GM21737 (cell line): Measurements from ENCODE around the gene ARHGEF26.

Experiments
- ATAC-seq: cut with Tn5 transposase; IDR thresholded peaks from one replicate; pipeline ENCODE4 v1.9.1; 2021; ENCODE audit warnings: mild to moderate bottlenecking, moderate library complexity; ENCODE audit not compliant: unreplicated experiment

The ARHGEF26 gene

GRCh38 chr3:154152741-154153140 is 31.6 kb downstream of the ARHGEF26 start:
- ATAC-seq: no peak

DNA sequence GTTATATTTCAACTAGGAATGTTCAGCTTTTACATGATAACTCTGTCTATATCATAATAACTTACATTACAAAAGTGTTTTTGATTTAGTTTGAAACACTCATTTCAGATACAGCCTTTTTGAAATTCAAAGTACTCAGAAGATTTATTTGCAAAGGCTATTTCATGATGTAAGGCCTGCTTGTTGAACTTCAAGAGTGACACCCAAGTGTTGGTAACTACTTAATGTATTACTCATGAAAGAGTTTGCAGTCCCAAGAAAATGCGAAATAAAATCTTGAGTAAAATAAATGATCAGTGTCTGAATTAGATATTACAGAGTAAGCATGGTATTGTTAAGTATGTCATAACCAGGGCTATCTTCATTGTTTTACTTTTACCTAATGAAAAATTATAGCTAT is 35.3 kb downstream of the ARHGEF26 start:
- no peak for ATAC-seq

DNA sequence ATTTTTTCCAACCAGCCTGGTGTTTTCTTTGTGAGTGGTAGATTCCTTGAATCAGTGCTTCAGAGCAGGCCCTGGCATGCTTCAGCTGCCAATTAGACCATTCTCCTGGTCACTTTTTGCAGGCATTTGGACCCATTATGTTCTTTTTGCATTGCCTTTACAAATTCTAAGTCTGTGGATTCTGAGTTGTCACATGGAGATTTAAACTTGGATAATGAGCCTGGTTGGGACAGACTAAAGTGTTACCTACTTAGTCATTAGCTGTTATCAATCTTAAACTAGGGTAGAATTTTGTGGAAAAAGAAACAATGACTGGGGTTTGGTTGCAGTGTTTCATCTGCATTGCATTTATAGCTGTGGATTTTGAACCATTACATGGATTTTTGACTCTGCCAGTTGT is 40.6 kb downstream of the ARHGEF26 start:
- no peak for ATAC-seq

GRCh38 chr3:154164387-154164786 is 43.2 kb downstream of the ARHGEF26 start:
- no peak for ATAC-seq

DNA sequence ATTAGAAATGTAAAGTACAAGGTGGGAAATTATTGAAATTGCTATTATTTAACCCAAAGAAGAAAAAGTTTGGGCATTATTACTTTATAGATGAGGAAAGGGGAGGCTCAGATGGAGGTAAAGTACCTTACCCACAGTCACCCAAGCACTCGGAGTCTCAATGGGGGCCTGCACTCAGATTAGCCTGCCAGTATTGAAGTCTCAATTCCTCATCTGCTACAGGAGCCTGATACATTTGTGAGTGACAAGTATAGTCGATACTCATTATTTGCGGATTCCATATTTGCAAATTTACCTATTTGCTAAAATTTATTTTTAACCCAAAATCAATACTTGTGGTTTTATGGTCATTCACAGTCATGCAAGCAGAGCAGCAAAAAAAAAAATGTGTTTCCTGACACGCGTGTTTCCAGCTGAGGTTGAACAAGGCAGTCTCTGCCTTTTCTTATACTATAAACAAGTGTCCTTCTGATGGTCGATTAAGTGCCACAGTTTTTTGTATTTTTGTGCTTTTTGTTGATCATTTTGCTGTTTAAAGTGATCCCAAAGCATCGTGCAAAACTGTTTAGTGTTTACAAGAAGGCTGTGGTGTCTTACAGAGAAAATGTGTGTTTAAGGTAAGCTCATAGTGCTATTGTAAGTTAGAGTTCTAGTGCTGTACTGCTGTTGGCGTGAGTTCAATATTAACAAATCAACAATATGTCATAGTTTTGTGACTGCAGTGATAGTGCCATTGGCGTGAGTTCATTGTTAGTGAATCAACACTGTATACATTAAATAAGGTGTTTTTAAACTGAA is 48.0 kb downstream of the ARHGEF26 start:
- no peak for ATAC-seq

DNA sequence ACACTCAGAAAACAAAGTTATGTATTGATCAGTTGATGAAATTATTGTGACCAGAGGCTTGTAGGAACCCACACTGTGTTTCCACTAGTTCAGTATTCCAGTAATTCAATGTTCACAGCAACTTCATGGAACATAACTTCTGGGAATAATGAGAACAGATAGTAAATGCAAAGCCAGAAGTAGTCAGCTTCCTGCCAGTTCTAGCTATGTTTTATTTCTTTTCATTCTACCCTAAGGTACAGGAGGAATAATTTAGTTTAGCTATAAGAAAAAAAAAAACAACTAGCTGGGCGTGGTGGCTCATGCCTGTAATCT is 48.6 kb downstream of the ARHGEF26 start:
- no peak for ATAC-seq

GRCh38 chr3:154170300-154170699 is 49.1 kb downstream of the ARHGEF26 start:
- no peak for ATAC-seq

DNA sequence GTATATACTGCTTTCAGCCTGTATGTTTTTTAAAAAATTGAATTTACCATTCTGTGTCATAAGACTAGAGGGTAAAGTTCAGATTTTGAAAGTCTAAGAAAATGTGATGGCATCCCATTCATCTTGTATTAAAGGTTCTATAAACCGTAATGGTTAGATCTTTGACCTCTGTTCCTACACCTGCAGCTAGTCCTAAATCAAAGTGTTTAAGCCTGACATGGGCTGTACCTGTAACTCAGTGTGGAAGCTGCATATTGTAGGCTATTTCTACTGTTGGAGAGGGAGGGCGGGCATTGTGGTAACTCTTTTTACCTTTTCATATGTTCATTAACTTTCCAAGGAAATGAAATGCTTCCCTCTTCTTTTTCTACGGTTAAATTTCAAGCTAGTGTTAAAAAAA is 53.9 kb downstream of the ARHGEF26 start:
- no peak for ATAC-seq

- ATAC-seq: no peak
Measured at GRCh38 chr3:154176036-154176435, 54.8 kb downstream of the ARHGEF26 start.

DNA sequence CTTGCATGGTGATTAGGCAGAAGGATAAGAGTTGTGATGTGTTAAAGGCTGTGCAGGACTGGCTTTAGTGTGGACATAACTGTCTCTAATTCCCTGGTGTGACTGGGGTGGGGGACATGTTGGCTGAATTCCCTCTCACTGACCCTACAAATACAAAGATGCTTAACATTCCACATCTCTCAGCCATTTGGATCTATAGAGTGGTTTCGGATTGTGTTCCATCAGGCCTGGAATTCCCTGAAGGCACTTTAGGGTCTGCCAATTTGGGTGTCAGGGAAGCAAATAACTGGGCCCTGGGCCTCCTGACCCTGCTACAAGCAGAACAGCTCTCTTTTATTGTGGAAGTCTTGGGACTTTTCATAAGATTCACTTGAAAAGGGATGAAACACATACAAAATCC is 56.2 kb downstream of the ARHGEF26 start:
- no peak for ATAC-seq

GRCh38 chr3:154178172-154178571 is 57.0 kb downstream of the ARHGEF26 start:
- no peak for ATAC-seq

DNA sequence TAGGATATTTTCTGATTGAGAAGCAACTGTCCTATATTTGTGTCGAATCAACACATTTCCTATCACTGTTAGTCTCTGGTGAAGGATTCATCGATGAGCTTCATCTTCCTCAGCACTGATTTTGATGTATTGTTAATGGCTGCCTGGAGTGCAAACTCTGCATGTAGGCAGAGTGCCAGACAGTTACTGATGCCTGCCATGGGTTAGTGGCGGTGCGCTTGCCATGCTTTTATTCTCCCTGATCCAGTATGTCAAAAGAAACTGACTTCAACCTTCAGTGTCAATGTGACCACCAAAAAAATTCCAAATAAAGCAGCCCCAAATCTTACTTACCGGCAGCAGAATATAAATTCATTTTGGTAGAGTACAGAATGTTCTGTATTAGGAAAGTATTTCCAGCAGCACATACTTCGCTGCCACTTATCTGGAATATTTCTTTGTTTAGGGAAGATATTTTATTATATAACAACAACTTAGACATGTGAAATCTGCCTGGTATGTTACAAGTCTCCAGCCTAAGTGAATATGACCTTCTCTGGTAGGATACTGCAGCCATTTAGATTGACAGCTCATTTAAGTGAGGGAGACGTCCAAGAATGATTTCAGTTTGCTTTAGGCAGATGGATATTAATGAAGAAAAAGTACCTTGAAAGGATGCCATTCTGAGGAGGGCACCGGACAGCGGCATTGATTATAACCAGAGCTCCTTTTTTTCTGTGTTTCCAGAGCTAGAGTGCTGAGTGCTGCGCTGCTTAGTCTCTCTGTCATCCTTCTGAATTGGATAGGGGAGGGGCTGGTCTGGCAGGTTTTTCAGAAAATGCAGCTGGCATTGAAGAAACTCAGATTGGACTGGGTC is 59.9 kb downstream of the ARHGEF26 start:
- ATAC-seq: no peak

DNA sequence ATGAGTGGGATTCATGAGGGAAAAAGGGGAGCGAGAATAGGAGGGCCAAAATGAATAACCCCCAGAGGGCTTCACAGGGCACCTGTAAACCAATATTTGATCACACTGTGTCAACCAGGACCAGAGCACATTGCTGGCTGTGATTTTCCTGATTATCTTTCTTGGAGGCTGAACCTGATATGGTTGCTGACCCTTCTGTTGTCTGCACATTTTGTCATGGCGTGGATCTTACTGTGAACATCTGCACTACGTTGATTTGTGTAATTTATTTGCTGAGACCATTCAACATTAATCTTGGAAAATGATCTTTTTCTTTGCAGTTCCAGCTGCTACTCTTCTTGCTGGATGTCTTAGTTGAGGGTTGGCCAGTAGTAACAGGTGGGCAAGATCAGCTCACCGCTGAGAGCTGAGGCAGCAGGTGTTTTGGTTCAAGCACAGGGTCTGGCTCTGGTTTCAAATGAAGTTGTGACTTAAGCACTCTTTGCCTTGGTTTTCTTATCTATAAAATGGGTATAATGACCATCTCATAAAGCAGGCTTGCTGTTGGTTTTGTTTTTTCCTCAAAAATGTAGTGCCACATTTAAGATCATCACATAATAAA is 61.2 kb downstream of the ARHGEF26 start:
- ATAC-seq: no peak

- ATAC-seq: no peak
Measured at GRCh38 chr3:154182975-154183374, 61.8 kb downstream of the ARHGEF26 start.

DNA sequence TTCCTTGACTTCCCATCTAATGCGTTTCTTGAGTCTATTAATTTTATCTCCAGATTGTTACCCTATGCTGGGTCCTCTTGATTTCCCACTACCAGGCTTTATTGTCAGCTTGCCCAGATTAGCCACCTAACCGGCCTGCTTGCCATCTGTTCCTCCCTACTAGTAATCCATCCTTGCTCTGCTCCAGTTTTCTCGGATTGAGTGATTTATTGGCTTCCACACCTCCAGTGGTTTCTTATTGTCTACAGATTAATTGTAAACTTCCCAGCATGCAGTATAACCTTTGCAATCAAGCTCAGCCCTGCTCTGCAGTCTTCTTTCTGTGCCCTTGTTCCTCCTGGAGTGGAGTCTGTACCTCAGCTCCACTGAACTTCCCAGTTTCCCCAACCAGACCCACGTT is 63.4 kb downstream of the ARHGEF26 start:
- no peak for ATAC-seq

DNA sequence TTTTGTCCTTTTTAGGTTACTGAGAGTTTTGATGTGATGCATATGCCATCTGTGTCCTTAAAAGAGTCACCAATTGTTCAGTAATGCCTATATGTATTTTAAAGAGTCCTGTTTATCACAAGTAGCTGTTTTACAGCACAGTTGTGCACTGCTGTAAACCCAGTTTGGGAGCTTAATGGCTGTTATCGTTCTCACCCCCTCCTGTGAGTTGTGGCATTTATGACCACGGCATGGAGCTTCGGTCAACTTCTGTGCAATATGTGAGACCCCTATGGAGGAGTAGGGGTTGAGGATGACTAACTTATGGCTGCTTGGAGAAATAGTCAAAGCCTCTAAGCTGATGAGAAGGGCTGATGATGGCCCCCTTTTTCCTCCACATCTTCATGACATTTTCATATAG is 67.2 kb downstream of the ARHGEF26 start:
- ATAC-seq: no peak

DNA sequence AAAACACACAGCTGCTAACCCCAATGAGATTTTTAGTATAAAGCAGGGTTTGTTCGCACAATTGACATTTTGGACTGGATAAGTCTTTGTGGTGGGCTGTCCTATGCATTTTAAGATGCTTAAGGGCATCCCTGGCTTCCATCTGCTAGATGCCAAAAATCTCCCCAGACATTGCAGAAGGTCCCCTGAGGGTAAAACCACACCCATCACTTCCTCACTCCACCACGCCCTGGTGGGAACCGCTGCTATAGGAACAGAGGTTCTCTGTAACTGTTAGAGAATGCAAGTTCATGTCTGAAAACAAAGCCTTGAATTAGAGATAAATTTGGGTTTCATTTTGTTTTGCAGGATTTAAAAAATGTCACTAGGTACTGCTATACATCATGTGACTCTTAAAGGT is 67.7 kb downstream of the ARHGEF26 start:
- ATAC-seq: no peak

DNA sequence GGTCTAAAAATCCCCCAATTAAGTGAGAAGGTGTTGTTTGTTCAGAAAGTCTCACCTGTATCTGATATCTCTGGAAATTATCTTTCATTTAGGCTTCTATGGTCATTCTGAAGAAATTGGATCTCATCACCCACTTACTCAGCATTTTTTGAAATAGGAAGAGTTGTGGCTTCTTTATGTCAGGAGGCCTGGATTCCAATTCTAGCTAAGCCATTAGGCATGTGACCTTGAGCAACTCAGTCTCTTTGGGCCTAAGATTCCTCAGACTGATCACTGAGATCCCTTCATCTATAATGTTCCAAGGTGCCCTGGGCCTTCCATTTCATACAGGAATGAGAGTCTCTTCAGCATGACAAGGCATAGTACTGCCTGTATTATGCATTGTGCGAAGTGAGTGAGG is 70.3 kb downstream of the ARHGEF26 start:
- ATAC-seq: no peak

- ATAC-seq: no peak
Measured at GRCh38 chr3:154192225-154192624, 71.0 kb downstream of the ARHGEF26 start.

DNA sequence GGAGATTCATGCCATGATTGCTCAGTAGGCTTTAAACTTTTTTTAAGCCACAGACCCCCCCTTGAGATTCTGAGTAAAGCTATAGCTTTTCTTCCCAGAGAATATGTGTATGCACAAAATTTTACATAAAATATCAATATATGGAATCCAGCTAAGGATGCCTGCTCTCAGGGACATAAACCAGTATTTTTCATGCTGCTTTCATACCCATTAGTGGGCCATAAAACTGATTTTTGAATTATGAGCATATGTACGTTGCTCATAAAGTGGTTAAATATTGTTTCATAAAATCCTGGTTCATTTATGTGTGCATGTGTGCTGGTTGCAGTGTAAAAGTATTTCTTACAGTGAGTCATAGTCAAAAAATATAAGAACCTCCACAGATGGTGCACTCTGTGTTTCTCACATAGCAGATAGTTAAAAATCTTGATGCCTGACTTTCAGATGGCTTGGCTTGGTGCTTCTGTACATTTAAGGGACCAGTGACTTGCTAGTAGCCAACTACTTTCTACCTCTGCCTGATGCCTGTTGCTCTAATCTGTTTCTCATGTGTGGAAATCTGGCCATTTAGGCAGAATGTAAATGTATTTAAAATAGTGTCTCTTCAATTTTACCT is 71.9 kb downstream of the ARHGEF26 start:
- no peak for ATAC-seq

DNA sequence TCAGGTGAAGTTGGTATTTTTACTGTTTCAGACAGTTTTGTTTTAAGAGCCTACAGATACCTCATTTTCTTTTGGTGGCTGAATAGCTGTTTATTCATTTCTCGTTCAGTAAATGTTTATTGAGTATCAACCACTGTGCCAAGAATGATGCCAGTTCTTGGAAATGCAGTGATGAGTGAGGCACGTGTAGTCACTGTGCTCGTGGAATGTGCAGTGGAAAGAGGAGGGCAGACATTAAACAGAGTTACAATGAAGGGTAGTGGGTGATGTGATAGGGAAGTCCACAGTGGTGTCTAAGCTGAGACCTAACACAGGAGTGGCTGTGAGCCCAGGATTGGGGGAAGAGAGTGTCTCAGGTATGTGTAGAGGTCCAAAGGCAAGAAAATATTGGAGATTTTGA is 73.7 kb downstream of the ARHGEF26 start:
- no peak for ATAC-seq
